ENCODE data around the gene FAM81B. TPM values are rescaled to one million over a fixed set of nuclear protein-coding genes. Genes with fewer than 3 reads are reported as not detected.

FAM81B gene
- not detected in 2 replicates for total RNA-seq

GRCh38 chr5:95390812-95391492, at the start of gene FAM81B:
TSS of gene FAM81B (plus strand) at chr5:95391366. CDS start at chr5:95391390, 24 bp downstream.

Other genes starting within 250 kb of the FAM81B start
- gene MCTP1, start 106.3 kb upstream of the FAM81B start, total RNA-seq: 4.8 and 15.7 TPM in 2 replicates
- gene SKIC3, start 163.6 kb downstream of the FAM81B start, total RNA-seq: 130 and 190 TPM in 2 replicates
- gene ARSK, start 163.7 kb downstream of the FAM81B start, total RNA-seq: 11.7 and 12.7 TPM in 2 replicates
- gene GPR150, start 228.7 kb downstream of the FAM81B start, total RNA-seq: 0.29 and 0.66 TPM in 2 replicates

Data from smooth muscle cell of trachea (primary cell).